ENCODE data around the gene HOOK2.

The HOOK2 gene

DNA sequence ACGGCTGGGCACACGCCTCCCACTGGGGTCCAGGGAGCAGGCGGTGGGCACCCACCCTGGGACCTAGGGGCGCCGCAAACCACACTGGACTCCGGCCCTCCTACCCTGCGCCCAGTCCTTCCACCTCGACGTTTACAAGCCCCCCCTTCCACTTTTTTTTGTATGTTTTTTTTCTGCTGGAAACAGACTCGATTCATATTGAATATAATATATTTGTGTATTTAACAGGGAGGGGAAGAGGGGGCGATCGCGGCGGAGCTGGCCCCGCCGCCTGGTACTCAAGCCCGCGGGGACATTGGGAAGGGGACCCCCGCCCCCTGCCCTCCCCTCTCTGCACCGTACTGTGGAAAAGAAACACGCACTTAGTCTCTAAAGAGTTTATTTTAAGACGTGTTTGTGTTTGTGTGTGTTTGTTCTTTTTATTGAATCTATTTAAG lies 17.5 kb upstream of the HOOK2 start:
- no peaks in the 10 kb centered on the region for H3K27me3 ChIP-seq (ENCODE audit: insufficient read depth, low read depth)
- H4K20me1 ChIP-seq (ENCODE audit: insufficient read depth), result no peaks in the 10 kb centered on the region
- H3K79me2 ChIP-seq (ENCODE audit: insufficient read depth, low read depth), result peaks cover 20% of the 10 kb centered on the region
- peak overlapping the region; percentile 76 for H3K9ac ChIP-seq
- H3K4me2 ChIP-seq, result peak overlapping the region; percentile 97
- H3K36me3 ChIP-seq (ENCODE audit: insufficient read depth), result no peaks in the 10 kb centered on the region
- peaks cover 37% of the 10 kb centered on the region for H3K4me1 ChIP-seq (ENCODE audit: low read depth, poor library complexity, severe bottlenecking)
- TF ChIP-seq, protein P1, sequence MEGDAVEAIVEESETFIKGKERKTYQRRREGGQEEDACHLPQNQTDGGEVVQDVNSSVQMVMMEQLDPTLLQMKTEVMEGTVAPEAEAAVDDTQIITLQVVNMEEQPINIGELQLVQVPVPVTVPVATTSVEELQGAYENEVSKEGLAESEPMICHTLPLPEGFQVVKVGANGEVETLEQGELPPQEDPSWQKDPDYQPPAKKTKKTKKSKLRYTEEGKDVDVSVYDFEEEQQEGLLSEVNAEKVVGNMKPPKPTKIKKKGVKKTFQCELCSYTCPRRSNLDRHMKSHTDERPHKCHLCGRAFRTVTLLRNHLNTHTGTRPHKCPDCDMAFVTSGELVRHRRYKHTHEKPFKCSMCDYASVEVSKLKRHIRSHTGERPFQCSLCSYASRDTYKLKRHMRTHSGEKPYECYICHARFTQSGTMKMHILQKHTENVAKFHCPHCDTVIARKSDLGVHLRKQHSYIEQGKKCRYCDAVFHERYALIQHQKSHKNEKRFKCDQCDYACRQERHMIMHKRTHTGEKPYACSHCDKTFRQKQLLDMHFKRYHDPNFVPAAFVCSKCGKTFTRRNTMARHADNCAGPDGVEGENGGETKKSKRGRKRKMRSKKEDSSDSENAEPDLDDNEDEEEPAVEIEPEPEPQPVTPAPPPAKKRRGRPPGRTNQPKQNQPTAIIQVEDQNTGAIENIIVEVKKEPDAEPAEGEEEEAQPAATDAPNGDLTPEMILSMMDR (conservative IDR thresholded peaks at IDR 0.05; ENCODE audit: low read depth, low read length), result no peak
- 0 out of 2 replicates have a peak overlapping the region, but pooled peaks have one; percentile 45 for H2AFZ ChIP-seq (ENCODE audit: low read depth)
- H3K4me3 ChIP-seq (IDR thresholded peaks at IDR 0.05; ENCODE audit: insufficient read depth, low read depth, low read length), result no peak overlapping the region
- peak overlapping the region; percentile 78 for H3K27ac ChIP-seq

DNA sequence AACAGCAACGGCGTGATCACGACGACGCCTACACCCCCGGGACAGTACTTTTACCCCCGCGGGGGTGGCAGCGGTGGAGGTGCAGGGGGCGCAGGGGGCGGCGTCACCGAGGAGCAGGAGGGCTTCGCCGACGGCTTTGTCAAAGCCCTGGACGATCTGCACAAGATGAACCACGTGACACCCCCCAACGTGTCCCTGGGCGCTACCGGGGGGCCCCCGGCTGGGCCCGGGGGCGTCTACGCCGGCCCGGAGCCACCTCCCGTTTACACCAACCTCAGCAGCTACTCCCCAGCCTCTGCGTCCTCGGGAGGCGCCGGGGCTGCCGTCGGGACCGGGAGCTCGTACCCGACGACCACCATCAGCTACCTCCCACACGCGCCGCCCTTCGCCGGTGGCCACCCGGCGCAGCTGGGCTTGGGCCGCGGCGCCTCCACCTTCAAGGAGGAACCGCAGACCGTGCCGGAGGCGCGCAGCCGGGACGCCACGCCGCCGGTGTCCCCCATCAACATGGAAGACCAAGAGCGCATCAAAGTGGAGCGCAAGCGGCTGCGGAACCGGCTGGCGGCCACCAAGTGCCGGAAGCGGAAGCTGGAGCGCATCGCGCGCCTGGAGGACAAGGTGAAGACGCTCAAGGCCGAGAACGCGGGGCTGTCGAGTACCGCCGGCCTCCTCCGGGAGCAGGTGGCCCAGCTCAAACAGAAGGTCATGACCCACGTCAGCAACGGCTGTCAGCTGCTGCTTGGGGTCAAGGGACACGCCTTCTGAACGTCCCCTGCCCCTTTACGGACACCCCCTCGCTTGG lies 16.9 kb upstream of the HOOK2 start:
- H3K27ac ChIP-seq, result peak overlapping the region; percentile 78
- TF ChIP-seq, protein P1 (conservative IDR thresholded peaks at IDR 0.05; ENCODE audit: low read depth, low read length), result no peak

DNA sequence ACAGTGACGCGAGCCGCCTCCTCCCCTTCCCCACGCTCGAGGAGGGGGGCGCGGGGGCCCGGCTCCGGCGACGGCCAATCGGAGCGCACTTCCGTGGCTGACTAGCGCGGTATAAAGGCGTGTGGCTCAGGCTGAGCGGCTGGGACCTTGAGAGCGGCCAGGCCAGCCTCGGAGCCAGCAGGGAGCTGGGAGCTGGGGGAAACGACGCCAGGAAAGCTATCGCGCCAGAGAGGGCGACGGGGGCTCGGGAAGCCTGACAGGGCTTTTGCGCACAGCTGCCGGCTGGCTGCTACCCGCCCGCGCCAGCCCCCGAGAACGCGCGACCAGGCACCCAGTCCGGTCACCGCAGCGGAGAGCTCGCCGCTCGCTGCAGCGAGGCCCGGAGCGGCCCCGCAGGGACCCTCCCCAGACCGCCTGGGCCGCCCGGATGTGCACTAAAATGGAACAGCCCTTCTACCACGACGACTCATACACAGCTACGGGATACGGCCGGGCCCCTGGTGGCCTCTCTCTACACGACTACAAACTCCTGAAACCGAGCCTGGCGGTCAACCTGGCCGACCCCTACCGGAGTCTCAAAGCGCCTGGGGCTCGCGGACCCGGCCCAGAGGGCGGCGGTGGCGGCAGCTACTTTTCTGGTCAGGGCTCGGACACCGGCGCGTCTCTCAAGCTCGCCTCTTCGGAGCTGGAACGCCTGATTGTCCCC lies 16.1 kb upstream of the HOOK2 start, which contains the start of gene JUNB:
Gene JUNB, plus strand, starts transcription at position 142 of the 706 bp plus-strand sequence. Its CDS starts 286 bp downstream, at position 428.
- no peaks in the 10 kb centered on the region for H4K20me1 ChIP-seq (ENCODE audit: insufficient read depth)
- no peak within 1 kb of the TSS for H3K4me3 ChIP-seq (IDR thresholded peaks at IDR 0.05; ENCODE audit: insufficient read depth, low read depth, low read length)
- peaks cover 50% of the 10 kb centered on the region for H3K4me1 ChIP-seq (ENCODE audit: low read depth, poor library complexity, severe bottlenecking)
- no peaks in the 10 kb centered on the region for H3K27me3 ChIP-seq (ENCODE audit: insufficient read depth, low read depth)
- peaks cover 20% of the 10 kb centered on the region for H3K79me2 ChIP-seq (ENCODE audit: insufficient read depth, low read depth)
- no peaks in the 10 kb centered on the region for H3K36me3 ChIP-seq (ENCODE audit: insufficient read depth)
- TF ChIP-seq, protein P1 (conservative IDR thresholded peaks at IDR 0.05; ENCODE audit: low read depth, low read length), result no peak
- H3K9ac ChIP-seq, result peak within 1 kb of the TSS; percentile 76
- peak within 1 kb of the TSS; percentile 45 for H2AFZ ChIP-seq (ENCODE audit: low read depth)
- H3K27ac ChIP-seq, result peak within 1 kb of the TSS; percentile 93
- H3K4me2 ChIP-seq, result peak within 1 kb of the TSS; percentile 97

More for the DNA sequence above, 16.9 kb upstream of the HOOK2 start:
- Histone ChIP-seq H3K27me3 (ENCODE audit: insufficient read depth, low read depth) (no peaks in the 10 kb centered on the region), H4K20me1 (ENCODE audit: insufficient read depth) (no peaks in the 10 kb centered on the region), H3K4me3 (IDR thresholded peaks at IDR 0.05; ENCODE audit: insufficient read depth, low read depth, low read length) (no peak overlapping the region), H3K9ac (peak overlapping the region; percentile 76), H3K4me2 (peak overlapping the region; percentile 97), H3K79me2 (ENCODE audit: insufficient read depth, low read depth) (peaks cover 20% of the 10 kb centered on the region), H3K36me3 (ENCODE audit: insufficient read depth) (no peaks in the 10 kb centered on the region), H3K4me1 (ENCODE audit: low read depth, poor library complexity, severe bottlenecking) (peaks cover 44% of the 10 kb centered on the region), H2AFZ (ENCODE audit: low read depth) (peak overlapping the region; percentile 45; the same call in 1 of the 2 replicates)

DNA sequence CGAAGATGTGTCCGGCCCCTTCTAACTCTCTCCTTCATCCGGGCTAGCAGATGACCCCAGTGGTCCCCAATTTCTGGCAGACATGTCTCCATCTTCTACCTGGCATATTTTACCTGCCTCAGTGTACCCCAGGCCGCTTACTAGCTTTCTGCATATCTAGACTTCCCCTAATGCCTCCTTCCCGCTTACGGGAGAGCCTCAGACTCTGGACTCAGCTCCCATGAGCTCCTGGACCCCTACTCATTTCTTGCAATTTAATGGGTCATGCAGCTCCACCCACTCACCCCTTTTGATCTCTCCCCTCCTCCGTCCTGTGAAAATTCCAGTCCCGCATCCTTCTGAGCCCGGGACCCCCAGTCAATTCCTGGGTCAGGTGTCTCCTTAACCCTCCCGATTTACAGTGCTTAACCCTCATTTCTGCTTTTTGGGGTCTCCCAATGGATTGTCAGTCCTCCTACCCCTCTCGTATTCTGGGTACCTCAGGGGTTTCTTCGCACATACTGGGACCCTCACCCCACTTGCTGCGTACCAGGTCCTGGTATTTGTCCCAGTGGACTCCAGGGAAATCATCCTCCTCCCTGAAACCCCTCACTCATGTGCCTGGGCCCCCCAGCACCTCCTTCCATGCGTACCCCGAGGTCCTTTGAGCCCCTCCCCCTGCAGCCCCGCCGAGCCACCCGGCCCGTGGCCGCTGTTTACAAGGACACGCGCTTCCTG lies 15.4 kb upstream of the HOOK2 start:
- peaks cover 20% of the 10 kb centered on the region for H3K79me2 ChIP-seq (ENCODE audit: insufficient read depth, low read depth)
- peak overlapping the region; percentile 44; the same call in 1 of the 2 replicates for H2AFZ ChIP-seq (ENCODE audit: low read depth)
- H3K4me1 ChIP-seq (ENCODE audit: low read depth, poor library complexity, severe bottlenecking), result peaks cover 49% of the 10 kb centered on the region
- no peaks in the 10 kb centered on the region for H3K27me3 ChIP-seq (ENCODE audit: insufficient read depth, low read depth)
- H4K20me1 ChIP-seq (ENCODE audit: insufficient read depth), result no peaks in the 10 kb centered on the region
- no peaks in the 10 kb centered on the region for H3K36me3 ChIP-seq (ENCODE audit: insufficient read depth)
- TF ChIP-seq, protein P1 (conservative IDR thresholded peaks at IDR 0.05; ENCODE audit: low read depth, low read length), result no peak
- peak overlapping the region; percentile 76; the same call in 1 of the 2 replicates for H3K9ac ChIP-seq
- peak overlapping the region; percentile 97 for H3K4me2 ChIP-seq
- H3K4me3 ChIP-seq (IDR thresholded peaks at IDR 0.05; ENCODE audit: insufficient read depth, low read depth, low read length), result no peak overlapping the region
- H3K27ac ChIP-seq, result peak overlapping the region; percentile 93; the same call in 1 of the 2 replicates
